Psoas muscle (tissue), 8 donors: ENCODE measurements around the gene TSPAN9. TPM values are rescaled to one million over a fixed set of nuclear protein-coding genes. Genes with fewer than 3 reads are reported as not detected.

ENCODE experiments used
- ATAC-seq, 4 donors: fragments of 200-7000 bp; cut with Tn5 transposase; one replicate each; pipeline ENCODE4 v1.9.1; 2020; ENCODE audit warnings: moderate library complexity in 3 of 4, mild to moderate bottlenecking in 2 of 4
- DNase-seq, 2 donors: peaks; one replicate each; pipeline ENCODE4 v3.0.0-alpha.2; 2020
- H3K27ac ChIP-seq: fragments of 200-600 bp; one replicate; pipeline ENCODE4 v1.8.0; 2022
- H3K27me3 ChIP-seq, 3 donors: fragments of 200-600 bp in 1 of 3; one replicate each; pipeline versions ENCODE4 v1.6.1 to v1.8.0; 2013 to 2022; ENCODE audit warnings: low read length in 2 of 3, mild to moderate bottlenecking in 2 of 3, moderate library complexity in 1 of 3; ENCODE audit not compliant: insufficient read depth in 3 of 3
- H3K36me3 ChIP-seq, 2 donors: fragments of 200-600 bp in 1 of 2; one replicate each; pipeline versions ENCODE4 v1.6.1 to v1.8.0; 2013 to 2022; ENCODE audit warnings: low read depth in 1 of 2, mild to moderate bottlenecking in 1 of 2, moderate library complexity in 1 of 2; ENCODE audit not compliant: insufficient read depth in 1 of 2
- H3K4me1 ChIP-seq: fragments of 200-600 bp; one replicate; pipeline ENCODE4 v1.8.0; 2022
- H3K4me3 ChIP-seq: fragments of 200-600 bp; one replicate; pipeline ENCODE4 v1.8.0; 2022; ENCODE audit warnings: mild to moderate bottlenecking
- H3K9me3 ChIP-seq: fragments of 200-600 bp; one replicate; pipeline ENCODE4 v1.8.0; 2022
- WGBS, 3 donors: extraction: QIAGEN DNeasy Blood & Tissue Kit; methylation state at CpG; one replicate each; pipeline versions ENCODE4 v1.1.6 to v1.1.7; 2013; 5-methylcytosine and 5-hydroxymethylcytosine counted together
- intact Hi-C, 2 donors: fragments of 100-400 bp; cut with DNase I; formaldehyde crosslinking; loops; one replicate each; pipeline versions ENCODE4 v1.11.0 to v1.14.2; 2022
- polyA plus RNA-seq, 3 donors: library from polyadenylated mRNA; stranded (reverse); fragments of 200-250 nt; gene quantifications; one replicate each; pipeline ENCODE4 v1.2.3, GENCODE V29; 2013
- total RNA-seq, 4 donors: library from RNA; stranded (reverse); fragmentation: NEBNext Ultra II Directional in 2 of 4; extraction: Animal tissue kit (Norgen Biotek cat#: 25700) in 2 of 4; gene quantifications; one replicate each; pipeline versions ENCODE4 v1.2.1 to v1.2.4, GENCODE V29; 2021 to 2023
- TF ChIP-seq, protein P1 (sequence below): fragments of 200-600 bp; IDR thresholded peaks from one replicate; pipeline ENCODE4 v1.8.0; 2022; ENCODE audit warnings: antibody characterized with exemption
- donor health status: healthy with polysubstance abuse.
- donor health status: DM: no; HTN: no; CAD: no; lungs with moderate emphysema.
- donor health status: Bipolar disorder and iron deficiency.
- donor health status: healthy.
- donor health status: DM: yes; HTN: yes; CAD: no.
- donor health status: DM: no; HTN: no; CAD: no.
- donor health status: DM: no; HTN: no; CAD: no.
- donor health status: DM: yes; HTN: yes; CAD: no.

TSPAN9 gene
- total and polyA plus RNA-seq, 7 donors, result 6.4 to 28.0 (median 11.6) TPM

GRCh38 chr12:3267690-3268089, 190.5 kb downstream of the TSPAN9 start:
- intact Hi-C loops, result no loop called here
- ATAC-seq (no peak), DNase-seq (no peak)
- H3K27me3 ChIP-seq, result no peaks in the 10 kb centered on the region
- 82 to 86% (median 85%) methylated on average over 11 of the region's 11 CpGs for WGBS, 3 donors
- H3K4me1 ChIP-seq, result peaks cover 5% of the 10 kb centered on the region
- H3K4me3 ChIP-seq, result no peak overlapping the region
- no peaks in the 10 kb centered on the region for H3K36me3 ChIP-seq
- no peaks in the 10 kb centered on the region for H3K9me3 ChIP-seq
- TF ChIP-seq, protein P1, sequence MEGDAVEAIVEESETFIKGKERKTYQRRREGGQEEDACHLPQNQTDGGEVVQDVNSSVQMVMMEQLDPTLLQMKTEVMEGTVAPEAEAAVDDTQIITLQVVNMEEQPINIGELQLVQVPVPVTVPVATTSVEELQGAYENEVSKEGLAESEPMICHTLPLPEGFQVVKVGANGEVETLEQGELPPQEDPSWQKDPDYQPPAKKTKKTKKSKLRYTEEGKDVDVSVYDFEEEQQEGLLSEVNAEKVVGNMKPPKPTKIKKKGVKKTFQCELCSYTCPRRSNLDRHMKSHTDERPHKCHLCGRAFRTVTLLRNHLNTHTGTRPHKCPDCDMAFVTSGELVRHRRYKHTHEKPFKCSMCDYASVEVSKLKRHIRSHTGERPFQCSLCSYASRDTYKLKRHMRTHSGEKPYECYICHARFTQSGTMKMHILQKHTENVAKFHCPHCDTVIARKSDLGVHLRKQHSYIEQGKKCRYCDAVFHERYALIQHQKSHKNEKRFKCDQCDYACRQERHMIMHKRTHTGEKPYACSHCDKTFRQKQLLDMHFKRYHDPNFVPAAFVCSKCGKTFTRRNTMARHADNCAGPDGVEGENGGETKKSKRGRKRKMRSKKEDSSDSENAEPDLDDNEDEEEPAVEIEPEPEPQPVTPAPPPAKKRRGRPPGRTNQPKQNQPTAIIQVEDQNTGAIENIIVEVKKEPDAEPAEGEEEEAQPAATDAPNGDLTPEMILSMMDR, result no peak
- no peak overlapping the region for H3K27ac ChIP-seq

- Histone ChIP-seq H3K27ac (no peak overlapping the region), H3K27me3 (no peaks in the 10 kb centered on the region), H3K4me3 (no peak overlapping the region), H3K36me3 (no peaks in the 10 kb centered on the region), H3K9me3 (no peaks in the 10 kb centered on the region), H3K4me1 (peaks cover 5% of the 10 kb centered on the region)
- 80 to 94% (median 88%) methylated on average over 11 of the region's 11 CpGs for WGBS, 3 donors
- ATAC-seq (no peak), DNase-seq (no peak)
- TF ChIP-seq, protein P1, result no peak
- intact Hi-C loops, result no loop called here
These were observed 192.4 kb downstream of the TSPAN9 start for GRCh38 chr12:3269594-3269993.

DNA sequence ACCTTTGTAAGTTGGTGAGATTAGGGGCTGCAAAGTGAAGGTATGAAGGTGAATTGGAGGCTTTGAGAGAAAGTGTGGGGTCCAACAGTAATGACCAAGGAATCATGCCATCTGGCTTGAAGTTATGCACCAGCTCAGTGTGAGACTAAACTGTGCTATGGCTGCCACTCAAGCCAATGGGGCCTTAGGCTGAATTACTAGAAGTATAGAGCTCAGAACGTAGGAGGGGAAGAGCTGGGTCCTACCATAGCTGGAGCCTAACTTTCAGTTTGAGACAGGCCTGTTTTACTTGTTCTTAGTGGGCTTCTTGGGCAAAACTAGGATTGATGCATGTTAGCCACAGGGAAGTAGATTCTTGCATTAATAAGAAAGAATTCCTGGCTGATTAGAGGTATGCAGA, 194.0 kb downstream of the TSPAN9 start:
- intact Hi-C loops, result loop anchor here in 1 of 2 donors (10.0 kb wide), 1 partner anchor 416 kb away; the partner anchor contains the start of gene TEX52
- Histone ChIP-seq H3K4me1 (peaks cover 4% of the 10 kb centered on the region), H3K4me3 (no peak overlapping the region), H3K27me3 (no peaks in the 10 kb centered on the region), H3K27ac (no peak overlapping the region), H3K9me3 (no peaks in the 10 kb centered on the region), H3K36me3 (no peaks in the 10 kb centered on the region)
- TF ChIP-seq, protein P1, result no peak
- no peak for ATAC-seq
- 97 to 100% (median 97%) methylated on average over 1 of the region's 1 CpG for WGBS, 3 donors
- DNase-seq, result no peak

DNA sequence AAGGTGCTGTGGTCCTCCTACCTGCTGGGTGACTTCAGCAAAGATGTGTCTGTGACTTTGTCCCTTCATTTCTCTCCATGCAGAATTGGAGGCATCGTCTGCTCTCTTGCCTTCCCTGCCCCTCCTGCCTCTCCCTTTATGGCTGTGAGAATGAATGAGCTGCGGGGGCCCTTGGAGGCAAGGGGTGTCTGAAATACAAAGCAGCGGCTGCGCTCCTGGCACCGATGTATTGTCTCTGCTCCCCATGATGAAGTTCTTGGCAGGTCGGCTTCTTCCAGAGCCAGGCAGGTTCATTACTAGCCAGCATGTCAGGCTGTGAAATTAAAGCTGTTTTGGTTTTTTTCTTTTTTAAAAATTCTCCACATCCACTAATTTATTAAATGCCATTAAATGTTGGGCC, 194.5 kb downstream of the TSPAN9 start:
- Histone ChIP-seq H3K27ac (no peak overlapping the region), H3K4me1 (peaks cover 4% of the 10 kb centered on the region), H3K9me3 (no peaks in the 10 kb centered on the region), H3K36me3 (no peaks in the 10 kb centered on the region), H3K4me3 (no peak overlapping the region), H3K27me3 (no peaks in the 10 kb centered on the region)
- no peak for DNase-seq
- TF ChIP-seq, protein P1, result no peak
- no peak for ATAC-seq
- 59 to 71% (median 69%) methylated on average over 6 of the region's 6 CpGs for WGBS, 3 donors
- intact Hi-C loops, result loop anchor here in 1 of 2 donors (10.0 kb wide), 1 partner anchor 417 kb away; the partner anchor contains the start of gene TEX52

GRCh38 chr12:3272958-3273357, 195.8 kb downstream of the TSPAN9 start:
- WGBS, 3 donors, result 93 to 95% (median 94%) methylated on average over 9 of the region's 9 CpGs
- H3K27me3 ChIP-seq, result no peaks in the 10 kb centered on the region
- H3K9me3 ChIP-seq, result no peaks in the 10 kb centered on the region
- intact Hi-C loops, result loop anchor here in 1 of 2 donors (10.0 kb wide), 1 partner anchor 418 kb away; the partner anchor contains the start of gene TEX52
- DNase-seq (no peak), ATAC-seq (no peak)
- no peak overlapping the region for H3K4me3 ChIP-seq
- TF ChIP-seq, protein P1, result no peak
- H3K4me1 ChIP-seq, result peaks cover 4% of the 10 kb centered on the region
- H3K27ac ChIP-seq, result no peak overlapping the region
- no peaks in the 10 kb centered on the region for H3K36me3 ChIP-seq
